HG03159 (cell line): ENCODE measurements around the gene TAAR6.
"Not testable (repeated sequence)": the region's sequence is repeated elsewhere in the genome, so short reads cannot be mapped to it uniquely, and the experiment has no call there.

Experiments
- ATAC-seq: cut with Tn5 transposase; IDR thresholded peaks from one replicate; pipeline ENCODE4 v1.9.1; 2021; ENCODE audit warnings: mild to moderate bottlenecking, moderate library complexity; ENCODE audit not compliant: unreplicated experiment

Gene TAAR6

DNA sequence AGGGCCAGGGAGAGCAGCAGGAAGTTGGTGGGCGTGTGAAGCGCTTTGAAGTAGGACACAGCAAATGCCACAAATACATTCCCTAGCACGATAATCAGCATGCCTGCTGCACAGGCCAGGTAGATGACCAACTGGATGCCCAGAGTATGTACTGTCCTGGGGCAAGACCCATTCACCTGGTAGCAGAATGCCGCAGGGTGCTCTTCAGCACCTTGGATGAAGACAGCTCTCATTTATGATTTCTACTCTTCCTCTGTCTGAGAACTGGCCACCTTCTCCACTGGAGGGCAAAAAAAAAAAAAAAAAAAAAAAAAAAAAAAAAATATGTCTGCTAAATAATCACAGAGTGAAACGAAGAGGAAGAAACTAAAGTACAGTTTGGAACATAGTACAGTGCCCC lies 19.3 kb downstream of the TAAR6 start, which contains the start of gene TAAR5:
TAAR5 (minus strand) TSS at position 288 of the 400 bp plus-strand sequence; CDS start at position 233, 55 bp downstream.
- no peak for ATAC-seq

- no peak for ATAC-seq
These were observed 20.2 kb downstream of the TAAR6 start for GRCh38 chr6:132590362-132590761.

DNA sequence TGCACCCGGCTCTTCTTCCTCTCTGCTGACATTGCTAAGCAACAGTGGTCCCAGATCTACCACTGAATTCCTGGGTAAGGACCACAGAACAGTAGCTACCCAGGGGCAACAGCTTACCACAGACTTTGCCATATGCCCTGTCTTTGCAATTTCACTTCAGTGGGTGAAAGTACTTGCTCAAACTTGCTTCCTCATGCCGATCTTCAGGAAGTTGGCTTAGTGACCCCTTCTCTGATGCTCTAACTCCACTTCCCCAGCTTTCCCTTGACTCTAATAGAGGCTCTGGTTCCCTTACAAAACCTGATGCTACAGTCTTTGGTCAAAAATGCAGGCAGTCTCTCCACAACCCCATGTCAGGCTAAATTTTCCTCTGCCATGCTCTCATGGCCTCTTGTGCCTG lies 22.7 kb downstream of the TAAR6 start:
- no peak for ATAC-seq

DNA sequence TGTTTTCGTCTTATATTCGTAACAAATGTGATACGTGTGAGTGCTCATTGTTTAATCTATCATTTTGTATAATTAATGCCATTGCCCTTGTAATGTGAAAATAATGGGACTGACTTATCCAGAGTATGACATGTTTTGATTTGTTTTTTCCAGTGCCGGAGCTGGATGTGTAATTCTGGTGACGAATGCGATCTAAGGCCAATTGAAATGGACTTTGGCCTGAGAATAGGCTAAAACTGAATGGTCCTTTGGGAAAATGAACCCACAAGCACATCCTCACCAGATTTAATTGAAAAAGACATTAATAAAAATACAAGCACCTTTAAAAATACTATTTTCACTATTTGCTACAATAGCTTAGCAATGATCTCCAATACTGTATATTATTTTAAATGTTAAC lies 26.1 kb downstream of the TAAR6 start:
- ATAC-seq = no peak

GRCh38 chr6:132598473-132598872 lies 28.4 kb downstream of the TAAR6 start:
- ATAC-seq = peak; percentile 88

- ATAC-seq = not testable (repeated sequence)
These were observed 30.8 kb downstream of the TAAR6 start for GRCh38 chr6:132600900-132601299.

GRCh38 chr6:132604635-132605152 lies 34.6 kb downstream of the TAAR6 start:
- ATAC-seq = no peak

- ATAC-seq = peak; percentile 85
These were observed 37.6 kb downstream of the TAAR6 start for GRCh38 chr6:132607544-132608233.

DNA sequence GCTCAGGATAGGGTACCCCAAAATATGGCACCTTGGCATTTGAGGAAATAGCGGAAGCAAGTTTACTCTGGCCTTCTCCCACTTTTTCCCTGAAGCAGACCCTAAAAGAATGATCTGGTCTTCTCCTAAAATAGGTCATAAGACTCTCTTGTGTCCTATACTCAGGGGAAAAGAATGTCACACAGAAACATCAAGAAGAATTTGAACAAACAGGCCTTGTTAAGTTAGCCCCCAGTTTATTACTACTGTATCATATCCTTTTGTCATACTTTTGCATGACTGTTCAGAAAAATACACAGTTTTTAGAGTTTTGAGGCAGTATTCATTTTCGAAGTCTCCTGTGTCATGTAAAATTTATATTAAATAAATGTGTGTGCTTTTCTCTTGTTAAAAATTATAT lies 41.5 kb downstream of the TAAR6 start:
- no peak for ATAC-seq

GRCh38 chr6:132612449-132613108 lies 42.5 kb downstream of the TAAR6 start:
- no peak for ATAC-seq

- no peak for ATAC-seq
These were observed 44.4 kb downstream of the TAAR6 start for GRCh38 chr6:132614554-132614953.

DNA sequence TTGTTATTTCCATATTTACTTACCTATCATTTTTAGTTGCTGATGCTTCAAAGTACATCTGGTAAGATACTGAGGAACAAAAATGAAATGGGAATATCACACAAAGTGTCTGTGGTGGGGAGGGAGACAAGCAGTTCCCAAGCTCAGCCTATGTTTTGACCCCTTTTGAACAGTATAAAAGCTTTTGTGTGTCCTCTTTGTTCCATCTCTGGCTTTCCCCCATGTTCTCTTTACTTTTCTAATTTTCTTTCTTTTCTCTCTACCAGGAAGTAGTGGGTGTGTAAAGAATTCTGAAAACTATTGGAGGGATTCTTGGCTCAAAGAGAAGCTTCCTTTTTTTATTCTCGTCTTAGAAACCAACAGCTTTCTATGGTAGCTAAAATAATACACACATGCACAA lies 46.6 kb downstream of the TAAR6 start:
- no peak for ATAC-seq
